GM19328 (cell line): ENCODE results near the gene SVOP.

Experiments
- ATAC-seq: cut with Tn5 transposase; IDR thresholded peaks from one replicate; pipeline ENCODE4 v1.9.1; 2021; ENCODE audit warnings: mild to moderate bottlenecking, moderate library complexity; ENCODE audit not compliant: unreplicated experiment

Gene SVOP

GRCh38 chr12:108858311-108859074, 162.4 kb downstream of the SVOP start:
- no peak for ATAC-seq
